Ascending aorta (tissue), 2 donors: ENCODE measurements around the gene TMEM61. TPM values are rescaled to one million over a fixed set of nuclear protein-coding genes. Genes with fewer than 3 reads are reported as not detected.

Source experiments
- DNase-seq, 2 donors: peaks; one replicate each; pipeline ENCODE4 v3.0.0-alpha.2; 2019; ENCODE audit warnings: low spot score in 2 of 2
- H3K27ac ChIP-seq, 2 donors: fragments of 200-600 bp; sonication (generic); one replicate each; pipeline ENCODE4 v1.5.1; 2016 to 2017; ENCODE audit warnings: mild to moderate bottlenecking in 1 of 2
- H3K27me3 ChIP-seq: fragments of 200-600 bp; sonication (generic); one replicate; pipeline ENCODE4 v1.5.1; 2017
- H3K36me3 ChIP-seq, 2 donors: fragments of 200-600 bp; sonication (generic); one replicate each; pipeline ENCODE4 v1.5.1; 2016
- H3K4me1 ChIP-seq, 2 donors: fragments of 200-600 bp; sonication (generic); one replicate each; pipeline ENCODE4 v1.5.1; 2016 to 2017; ENCODE audit warnings: mild to moderate bottlenecking in 1 of 2
- H3K4me3 ChIP-seq, 2 donors: fragments of 200-600 bp; sonication (generic); one replicate each; pipeline ENCODE4 v1.5.1; 2016 to 2017; ENCODE audit warnings: mild to moderate bottlenecking in 1 of 2
- H3K9me3 ChIP-seq, 2 donors: fragments of 200-600 bp; sonication (generic); one replicate each; pipeline ENCODE4 v1.5.1; 2016
- CTCF ChIP-seq, 3 experiments: fragments of 200-600 bp in 2 of 3; fragments of 450-650 bp in 1 of 3; sonication (generic) in 2 of 3; IDR thresholded peaks; one replicate each; pipeline ENCODE4 v1.5.1; 2016 to 2019; ENCODE audit warnings: antibody characterized with exemption in 3 of 3, mild to moderate bottlenecking in 1 of 3, moderate library complexity in 1 of 3
- intact Hi-C: fragments of 100-400 bp; cut with DNase I; formaldehyde crosslinking; loops from one replicate; pipeline ENCODE4 v1.15.1; 2023
- total RNA-seq: library from RNA; depleted of rRNA; stranded (reverse); fragments of >200 nt; gene quantifications from one replicate; pipeline ENCODE4 v1.1.0, GENCODE V29; 2016

TMEM61 gene
- total RNA-seq, 1 donor from 2014 or later, result not detected

GRCh38 chr1:54940042-54940441, 40.4 kb upstream of the TMEM61 start:
- H3K4me3 ChIP-seq, result no peak overlapping the region
- intact Hi-C loops, result no loop called here
- DNase-seq, result no peak
- no peak overlapping the region for H3K27ac ChIP-seq
- no peaks in the 10 kb centered on the region for H3K4me1 ChIP-seq
- no peak for TF ChIP-seq CTCF (IDR thresholded peaks at IDR 0.05)
- H3K9me3 ChIP-seq, result no peaks in the 10 kb centered on the region
- no peaks in the 10 kb centered on the region for H3K27me3 ChIP-seq
- H3K36me3 ChIP-seq, result no peaks in the 10 kb centered on the region

GRCh38 chr1:54942976-54943375, 37.5 kb upstream of the TMEM61 start:
- intact Hi-C loops, result no loop called here
- no peak for TF ChIP-seq CTCF (IDR thresholded peaks at IDR 0.05)
- H3K9me3 ChIP-seq, result no peaks in the 10 kb centered on the region
- DNase-seq, result no peak
- no peak overlapping the region for H3K4me3 ChIP-seq
- no peaks in the 10 kb centered on the region for H3K4me1 ChIP-seq
- H3K36me3 ChIP-seq, result no peaks in the 10 kb centered on the region
- no peak overlapping the region for H3K27ac ChIP-seq
- no peaks in the 10 kb centered on the region for H3K27me3 ChIP-seq

- no peaks in the 10 kb centered on the region for H3K27me3 ChIP-seq
- H3K9me3 ChIP-seq, result no peaks in the 10 kb centered on the region
- intact Hi-C loops, result loop anchor here (1.0 to 5.0 kb wide), 3 partner anchors 52 to 78 kb away; partner anchors contain the start of gene DHCR24
- peak; percentile 76 to 85 (median 77) for TF ChIP-seq CTCF (IDR thresholded peaks at IDR 0.05)
- H3K27ac ChIP-seq, result no peak overlapping the region
- no peaks in the 10 kb centered on the region for H3K4me1 ChIP-seq
- H3K4me3 ChIP-seq, result peak overlapping the region; percentile 31 to 40
- no peaks in the 10 kb centered on the region for H3K36me3 ChIP-seq
- DNase-seq, result peak in 1 of 2 donors; percentile 85
These were observed 35.6 kb upstream of the TMEM61 start for GRCh38 chr1:54944610-54945392.

- H3K27me3 ChIP-seq, result no peaks in the 10 kb centered on the region
- intact Hi-C loops, result loop anchor here (1.0 to 5.0 kb wide), 3 partner anchors 51 to 77 kb away; partner anchors contain the start of gene DHCR24
- H3K36me3 ChIP-seq, result no peaks in the 10 kb centered on the region
- no peak for TF ChIP-seq CTCF (IDR thresholded peaks at IDR 0.05)
- peaks cover 2 to 4% of the 10 kb centered on the region in 2 donors for H3K4me1 ChIP-seq
- no peak for DNase-seq
- H3K27ac ChIP-seq, result no peak overlapping the region
- no peaks in the 10 kb centered on the region for H3K9me3 ChIP-seq
- H3K4me3 ChIP-seq, result no peak overlapping the region
These were observed 35.0 kb upstream of the TMEM61 start for GRCh38 chr1:54945393-54945936.

GRCh38 chr1:54947540-54947939, 32.9 kb upstream of the TMEM61 start:
- no peak for DNase-seq
- Histone ChIP-seq H3K27ac (no peak overlapping the region), H3K27me3 (no peaks in the 10 kb centered on the region), H3K4me3 (no peak overlapping the region), H3K4me1 (peaks cover 5 to 13% of the 10 kb centered on the region in 2 donors), H3K9me3 (no peaks in the 10 kb centered on the region), H3K36me3 (no peaks in the 10 kb centered on the region)
- TF ChIP-seq CTCF (IDR thresholded peaks at IDR 0.05), result no peak
- intact Hi-C loops, result loop anchor here (5.0 kb wide), 1 partner anchor 60 kb away; the partner anchor contains the start of gene DHCR24
